ENCODE data around the gene DTHD1.

Gene DTHD1

GRCh38 chr4:36313301-36313700 is 31.9 kb downstream of the DTHD1 start:
- no peak for DNase-seq (ENCODE audit: low read depth in 2 of 3, low spot score in 2 of 3)

GRCh38 chr4:36313703-36314102 is 32.3 kb downstream of the DTHD1 start:
- DNase-seq (ENCODE audit: low read depth in 2 of 3, low spot score in 2 of 3) = no peak

GRCh38 chr4:36316607-36317006 is 35.2 kb downstream of the DTHD1 start:
- no peak for DNase-seq (ENCODE audit: low read depth in 2 of 3, low spot score in 2 of 3)

GRCh38 chr4:36317721-36318120 is 36.3 kb downstream of the DTHD1 start:
- no peak for DNase-seq (ENCODE audit: low read depth in 2 of 3, low spot score in 2 of 3)

GRCh38 chr4:36320117-36320896 is 38.9 kb downstream of the DTHD1 start:
- no peak for DNase-seq (ENCODE audit: low read depth in 2 of 3, low spot score in 2 of 3)

GRCh38 chr4:36321176-36321575 is 39.8 kb downstream of the DTHD1 start:
- no peak for DNase-seq (ENCODE audit: low read depth in 2 of 3, low spot score in 2 of 3)

- DNase-seq (ENCODE audit: low read depth in 2 of 3, low spot score in 2 of 3) = no peak
Measured at GRCh38 chr4:36322921-36323354, 41.5 kb downstream of the DTHD1 start.

- DNase-seq (ENCODE audit: low read depth in 2 of 3, low spot score in 2 of 3) = no peak
Measured at GRCh38 chr4:36323816-36324419, 42.5 kb downstream of the DTHD1 start.

GRCh38 chr4:36324808-36325207 is 43.4 kb downstream of the DTHD1 start:
- DNase-seq (ENCODE audit: low read depth in 2 of 3, low spot score in 2 of 3) = no peak

GRCh38 chr4:36325499-36325898 is 44.1 kb downstream of the DTHD1 start:
- no peak for DNase-seq (ENCODE audit: low read depth in 2 of 3, low spot score in 2 of 3)

- DNase-seq (ENCODE audit: low read depth in 2 of 3, low spot score in 2 of 3) = no peak
Measured at GRCh38 chr4:36325926-36326325, 44.5 kb downstream of the DTHD1 start.

GRCh38 chr4:36326476-36327029 is 45.1 kb downstream of the DTHD1 start:
- DNase-seq (ENCODE audit: low read depth in 2 of 3, low spot score in 2 of 3) = no peak

GRCh38 chr4:36327400-36327799 is 46.0 kb downstream of the DTHD1 start:
- no peak for DNase-seq (ENCODE audit: low read depth in 2 of 3, low spot score in 2 of 3)

- DNase-seq (ENCODE audit: low read depth in 2 of 3, low spot score in 2 of 3) = no peak
Measured at GRCh38 chr4:36328130-36328529, 46.7 kb downstream of the DTHD1 start.

GRCh38 chr4:36329228-36329627 is 47.8 kb downstream of the DTHD1 start:
- no peak for DNase-seq (ENCODE audit: low read depth in 2 of 3, low spot score in 2 of 3)

GRCh38 chr4:36330796-36331195 is 49.4 kb downstream of the DTHD1 start:
- no peak for DNase-seq (ENCODE audit: low read depth in 2 of 3, low spot score in 2 of 3)

GRCh38 chr4:36332023-36332781 is 50.8 kb downstream of the DTHD1 start:
- no peak for DNase-seq (ENCODE audit: low read depth in 2 of 3, low spot score in 2 of 3)

- no peak for DNase-seq (ENCODE audit: low read depth in 2 of 3, low spot score in 2 of 3)
Measured at GRCh38 chr4:36332782-36333131, 51.3 kb downstream of the DTHD1 start.

GRCh38 chr4:36333303-36333877 is 52.0 kb downstream of the DTHD1 start:
- no peak for DNase-seq (ENCODE audit: low read depth in 2 of 3, low spot score in 2 of 3)

GRCh38 chr4:36337665-36338185 is 56.3 kb downstream of the DTHD1 start:
- no peak for DNase-seq (ENCODE audit: low read depth in 2 of 3, low spot score in 2 of 3)

- DNase-seq (ENCODE audit: low read depth in 2 of 3, low spot score in 2 of 3) = no peak
Measured at GRCh38 chr4:36338973-36339372, 57.6 kb downstream of the DTHD1 start.

Measured in activated CD8-positive, alpha-beta memory T cell treated with anti-CD3 and anti-CD28 coated beads for 48 hours (primary cell).